HUES48 (cell line): Measurements from ENCODE around the gene PLCB3.

Source experiments
- H3K27ac ChIP-seq: one replicate; pipeline ENCODE4 v1.7.0; 2013; ENCODE audit warnings: low read depth, low read length, inconsistent platforms
- H3K27me3 ChIP-seq: 2 replicates; pipeline ENCODE4 v1.6.1; 2013; ENCODE audit warnings: mild to moderate bottlenecking, low read length; ENCODE audit not compliant: control insufficient read depth, insufficient read depth
- H3K36me3 ChIP-seq: 2 replicates; pipeline ENCODE4 v1.6.1; 2013; ENCODE audit warnings: low read length; ENCODE audit not compliant: control insufficient read depth, insufficient read depth
- H3K4me1 ChIP-seq: 2 replicates; pipeline ENCODE4 v1.6.1; 2013; ENCODE audit warnings: mild to moderate bottlenecking, low read length; ENCODE audit not compliant: control insufficient read depth, insufficient read depth
- H3K4me3 ChIP-seq: 2 replicates; pipeline ENCODE4 v1.5.1; 2013; ENCODE audit warnings: mild to moderate bottlenecking, low read depth, low read length
- H3K9ac ChIP-seq: 2 replicates; pipeline ENCODE4 v1.6.1; 2013; ENCODE audit warnings: mild to moderate bottlenecking, low read depth, low read length, moderate library complexity
- H3K9me3 ChIP-seq: 2 replicates; pipeline ENCODE4 v1.6.1; 2013; ENCODE audit warnings: low read length; ENCODE audit not compliant: control insufficient read depth, insufficient read depth

The PLCB3 gene

GRCh38 chr11:64230985-64231365 lies 20.4 kb upstream of the PLCB3 start:
- no peaks in the 10 kb centered on the region; the same call in 1 of the 2 replicates for H3K36me3 ChIP-seq
- peak overlapping the region; percentile 80 for H3K27ac ChIP-seq
- peaks cover 16% of the 10 kb centered on the region for H3K4me1 ChIP-seq
- peak overlapping the region; percentile 81 for H3K4me3 ChIP-seq
- no peaks in the 10 kb centered on the region; the same call in 1 of the 2 replicates for H3K27me3 ChIP-seq
- H3K9ac ChIP-seq: peak overlapping the region; percentile 46; the same call in 1 of the 2 replicates
- H3K9me3 ChIP-seq: no peaks in the 10 kb centered on the region

GRCh38 chr11:64231546-64231945 lies 19.8 kb upstream of the PLCB3 start:
- Histone ChIP-seq H3K9ac (no peak overlapping the region), H3K36me3 (no peaks in the 10 kb centered on the region; the same call in 1 of the 2 replicates), H3K9me3 (no peaks in the 10 kb centered on the region), H3K27me3 (no peaks in the 10 kb centered on the region; the same call in 1 of the 2 replicates), H3K27ac (no peak overlapping the region), H3K4me3 (no peak overlapping the region), H3K4me1 (peaks cover 14% of the 10 kb centered on the region)

GRCh38 chr11:64232182-64232966 lies 19.0 kb upstream of the PLCB3 start:
- Histone ChIP-seq H3K9me3 (no peaks in the 10 kb centered on the region), H3K36me3 (peaks cover 3% of the 10 kb centered on the region), H3K4me1 (peaks cover 8% of the 10 kb centered on the region), H3K4me3 (no peak overlapping the region), H3K9ac (no peak overlapping the region), H3K27ac (no peak overlapping the region), H3K27me3 (no peaks in the 10 kb centered on the region; the same call in 1 of the 2 replicates)

GRCh38 chr11:64232967-64233315 lies 18.4 kb upstream of the PLCB3 start:
- H3K27me3 ChIP-seq: no peaks in the 10 kb centered on the region; the same call in 1 of the 2 replicates
- no peak overlapping the region for H3K4me3 ChIP-seq
- peaks cover 8% of the 10 kb centered on the region for H3K4me1 ChIP-seq
- no peak overlapping the region for H3K9ac ChIP-seq
- no peaks in the 10 kb centered on the region for H3K9me3 ChIP-seq
- H3K27ac ChIP-seq: no peak overlapping the region
- peaks cover 7% of the 10 kb centered on the region for H3K36me3 ChIP-seq

- Histone ChIP-seq H3K9me3 (no peaks in the 10 kb centered on the region), H3K27me3 (no peaks in the 10 kb centered on the region; the same call in 1 of the 2 replicates), H3K27ac (no peak within 1 kb of the TSS), H3K9ac (0 out of 2 replicates have a peak within 1 kb of the TSS, but pooled peaks have one; percentile 22), H3K4me3 (peak within 1 kb of the TSS; percentile 74), H3K36me3 (peaks cover 18% of the 10 kb centered on the region), H3K4me1 (peaks cover 8% of the 10 kb centered on the region)
Measured at GRCh38 chr11:64233913-64234586, 17.3 kb upstream of the PLCB3 start, which contains the start of gene VEGFB. Gene VEGFB (plus strand): TSS chr11:64234584. CDS start chr11:64234834, 250 bp downstream.

GRCh38 chr11:64234647-64235379 lies 16.5 kb upstream of the PLCB3 start:
- Histone ChIP-seq H3K27me3 (no peaks in the 10 kb centered on the region; the same call in 1 of the 2 replicates), H3K36me3 (peaks cover 19% of the 10 kb centered on the region), H3K4me3 (peak overlapping the region; percentile 50), H3K27ac (no peak overlapping the region), H3K9me3 (no peaks in the 10 kb centered on the region), H3K9ac (no peak overlapping the region), H3K4me1 (peaks cover 9% of the 10 kb centered on the region)

- peaks cover 19% of the 10 kb centered on the region for H3K36me3 ChIP-seq
- H3K27ac ChIP-seq: no peak overlapping the region
- no peaks in the 10 kb centered on the region for H3K9me3 ChIP-seq
- no peak overlapping the region for H3K9ac ChIP-seq
- peaks cover 13% of the 10 kb centered on the region for H3K4me1 ChIP-seq
- H3K4me3 ChIP-seq: peak overlapping the region; percentile 50
- H3K27me3 ChIP-seq: no peaks in the 10 kb centered on the region; the same call in 1 of the 2 replicates
Measured at GRCh38 chr11:64235437-64236161, 15.7 kb upstream of the PLCB3 start.

GRCh38 chr11:64237484-64237951 lies 13.8 kb upstream of the PLCB3 start:
- Histone ChIP-seq H3K36me3 (peaks cover 19% of the 10 kb centered on the region), H3K4me1 (peaks cover 9% of the 10 kb centered on the region), H3K27ac (no peak overlapping the region), H3K4me3 (no peak overlapping the region), H3K9ac (no peak overlapping the region), H3K9me3 (no peaks in the 10 kb centered on the region), H3K27me3 (no peaks in the 10 kb centered on the region; the same call in 1 of the 2 replicates)

- Histone ChIP-seq H3K27me3 (no peaks in the 10 kb centered on the region), H3K9ac (no peak overlapping the region), H3K4me1 (peaks cover 9% of the 10 kb centered on the region), H3K9me3 (no peaks in the 10 kb centered on the region), H3K4me3 (no peak overlapping the region), H3K36me3 (peaks cover 20% of the 10 kb centered on the region), H3K27ac (no peak overlapping the region)
Measured at GRCh38 chr11:64238076-64238475, 13.3 kb upstream of the PLCB3 start.

- Histone ChIP-seq H3K4me3 (no peak overlapping the region), H3K36me3 (peaks cover 29% of the 10 kb centered on the region), H3K27ac (no peak overlapping the region), H3K9me3 (no peaks in the 10 kb centered on the region), H3K4me1 (peaks cover 4% of the 10 kb centered on the region), H3K9ac (no peak overlapping the region), H3K27me3 (no peaks in the 10 kb centered on the region)
Measured at GRCh38 chr11:64238999-64239398, 12.3 kb upstream of the PLCB3 start.
